Measurements from ENCODE around the gene AHSA1.

- TF ChIP-seq CTCF (IDR thresholded peaks at IDR 0.05) (no peak), SIN3A (IDR thresholded peaks at IDR 0.05; ENCODE audit: borderline replicate concordance, low read depth, low read length) (no peak), POLR2AphosphoS5 (IDR thresholded peaks at IDR 0.05; ENCODE audit: low read depth, low read length) (no peak)
Measured at GRCh38 chr14:77495334-77495733, 37.4 kb downstream of the AHSA1 start.

All from SK-N-SH (cell line).